SJCRH30 (cell line): Measurements from ENCODE around the gene LRRC27. TPM values are rescaled to one million over a fixed set of nuclear protein-coding genes. Genes with fewer than 3 reads are reported as not detected.

ENCODE experiments used
- total RNA-seq: library from RNA; depleted of rRNA; stranded (reverse); fragments of >200 nt; shearing (Covaris generic); gene quantifications from 2 replicates; pipeline ENCODE4 v1.2.3, GENCODE V29; 2014; rRNA removed

Gene LRRC27
- total RNA-seq, 1 experiment from 2014 or later = 1.8 TPM

Other genes starting within 250 kb of the LRRC27 start
- not detected in 2 replicates for gene DPYSL4, start 145.2 kb upstream of the LRRC27 start, total RNA-seq
- 2.8 and 4.2 TPM in 2 replicates for gene STK32C, start 24.2 kb upstream of the LRRC27 start, total RNA-seq
- gene PWWP2B, start 65.0 kb downstream of the LRRC27 start, total RNA-seq = 0.57 and 0.66 TPM in 2 replicates
- 18.9 and 22.4 TPM in 2 replicates for gene INPP5A, start 205.6 kb downstream of the LRRC27 start, total RNA-seq